Measurements from ENCODE around the gene TECTB.

GRCh38 chr10:112349521-112350085 lies 66.4 kb downstream of the TECTB start:
- no peak for TF ChIP-seq CTCF (IDR thresholded peaks at IDR 0.05; ENCODE audit: insufficient read depth, low read depth, low read length)
- TF ChIP-seq EZH2 (IDR thresholded peaks at IDR 0.05; ENCODE audit: insufficient read depth, low read length), result no peak
